Hindlimb muscle (tissue), 1 donor: ENCODE measurements around the gene CD180. TPM values are rescaled to one million over a fixed set of nuclear protein-coding genes. Genes with fewer than 3 reads are reported as not detected.
A peak's percentile ranks its signal among the peaks of the same experiment; 100 is the strongest.

Source experiments
- DNase-seq: peaks from one replicate; pipeline ENCODE4 v3.0.0-alpha.2; 2013
- polyA plus RNA-seq: library from polyadenylated mRNA; unstranded; fragments of 120-200 nt; gene quantifications from one replicate; pipeline ENCODE4 v1.2.1, GENCODE V29; 2013; ENCODE audit not compliant: insufficient read length

Gene CD180
- 0.98 TPM for polyA plus RNA-seq

- DNase-seq, result no peak
Measured at GRCh38 chr5:67196537-67197059, at the start of gene CD180. CD180 (minus strand) TSS chr5:67196799; CDS start chr5:67196641, 158 bp downstream.

DNA sequence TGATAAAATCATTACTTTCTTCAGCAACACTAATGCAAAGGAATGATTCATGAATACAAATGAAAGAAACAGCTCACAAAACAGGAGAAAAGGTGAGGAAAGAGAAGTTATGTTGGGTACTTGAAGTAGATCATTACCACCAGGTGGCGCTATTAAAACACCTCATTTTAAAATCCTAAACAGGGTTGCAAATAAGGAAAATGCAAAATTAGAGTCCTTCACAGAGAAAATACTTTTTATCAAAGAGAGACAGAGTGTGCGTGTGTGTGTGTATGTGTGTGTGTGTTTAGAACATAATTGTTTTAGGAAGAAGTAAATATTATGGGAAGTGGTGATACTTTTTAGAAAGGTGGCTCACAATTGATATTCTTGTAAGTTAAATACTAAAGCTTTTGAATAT is 49.5 kb upstream of the CD180 start:
- DNase-seq, result peak; percentile 81

DNA sequence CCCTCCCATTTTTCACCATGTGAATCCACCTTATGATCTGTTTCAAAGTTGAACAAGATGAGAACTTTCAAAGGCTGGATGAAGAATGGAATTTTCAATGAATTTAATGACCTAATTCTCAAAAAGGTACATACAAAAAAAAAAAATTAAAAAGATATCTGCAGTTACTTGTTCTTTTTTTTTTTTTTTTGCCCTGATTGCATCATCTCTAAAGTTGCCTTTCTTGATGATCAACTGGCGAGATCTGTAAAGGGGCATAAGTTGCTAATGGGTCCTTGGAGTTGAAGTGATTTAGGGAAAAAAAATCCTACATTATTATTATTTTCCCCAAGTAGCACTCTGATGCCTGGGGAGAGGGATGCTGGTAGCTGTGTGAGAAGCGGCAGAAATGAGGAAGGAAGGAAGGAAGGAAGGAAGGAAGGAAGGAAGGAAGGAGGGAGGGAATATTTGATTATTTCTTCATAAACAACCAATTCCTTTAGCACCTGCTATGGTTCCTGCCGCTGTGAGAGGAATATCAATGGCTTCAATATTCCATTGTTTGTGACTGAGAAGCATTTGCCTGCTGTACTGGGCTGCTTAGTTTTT is 48.8 kb upstream of the CD180 start:
- DNase-seq, result no peak

DNA sequence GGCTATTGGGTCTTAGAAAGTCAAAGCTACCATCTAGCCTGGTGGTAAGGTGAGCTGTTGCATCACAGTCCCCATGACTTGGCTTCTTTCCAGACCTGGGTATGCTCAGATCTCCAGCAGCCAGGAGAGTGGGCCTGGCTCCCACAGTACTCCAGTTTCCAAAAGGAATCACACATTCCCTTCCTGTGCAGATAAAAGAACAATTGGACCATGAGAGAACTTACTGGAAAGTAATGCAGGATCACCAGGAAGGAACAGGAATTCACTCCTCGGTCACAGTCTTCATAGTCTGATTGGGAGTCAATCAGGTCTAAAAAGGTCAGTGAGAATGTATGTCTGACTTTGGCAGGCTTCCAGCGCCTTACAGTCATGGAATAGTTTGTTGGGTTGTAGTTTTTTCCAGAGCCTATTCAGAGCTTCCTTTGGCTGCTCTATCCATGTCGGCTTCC is 47.8 kb upstream of the CD180 start:
- no peak for DNase-seq

GRCh38 chr5:67243944-67244343 is 47.3 kb upstream of the CD180 start:
- no peak for DNase-seq

- no peak for DNase-seq
Measured at GRCh38 chr5:67243349-67243748, 46.8 kb upstream of the CD180 start.

GRCh38 chr5:67241326-67241725 is 44.7 kb upstream of the CD180 start:
- no peak for DNase-seq

DNA sequence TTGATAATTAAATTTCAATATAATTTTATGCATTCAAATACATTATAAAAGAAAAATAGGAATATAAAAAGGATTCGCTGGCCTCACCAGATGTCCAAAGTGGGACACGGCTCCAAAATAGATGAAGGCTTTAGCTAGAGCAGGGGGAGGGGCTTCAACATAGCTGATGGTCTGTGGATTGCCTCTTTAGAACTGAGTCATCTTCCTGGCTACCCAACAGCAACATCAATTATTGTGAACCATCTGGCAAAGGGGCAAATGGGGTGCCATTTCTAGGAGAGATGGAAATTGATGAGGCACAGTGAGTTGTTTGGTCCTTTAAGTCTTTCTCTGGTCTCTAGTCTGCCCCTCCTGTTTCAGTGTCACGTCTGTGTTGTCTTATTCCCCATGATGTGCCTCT is 44.2 kb upstream of the CD180 start:
- DNase-seq, result no peak

DNA sequence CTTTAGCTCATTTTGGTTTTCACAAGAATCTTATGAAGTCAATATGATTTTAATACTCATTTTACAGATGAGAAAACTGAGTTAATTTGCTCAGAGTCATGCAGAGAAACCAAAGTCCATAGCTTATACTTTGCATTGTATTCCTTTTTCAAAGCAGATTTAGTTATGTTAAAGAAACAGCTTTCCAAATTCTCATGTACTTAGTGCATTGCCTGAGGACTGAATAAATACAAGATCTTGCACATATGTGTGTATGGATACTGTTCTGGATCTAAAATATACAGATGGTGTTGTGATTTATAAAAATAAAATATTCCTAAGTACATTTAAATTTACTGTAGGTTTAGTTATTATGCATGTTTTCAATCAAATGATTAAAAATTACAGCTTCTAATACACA is 43.5 kb upstream of the CD180 start:
- no peak for DNase-seq

DNA sequence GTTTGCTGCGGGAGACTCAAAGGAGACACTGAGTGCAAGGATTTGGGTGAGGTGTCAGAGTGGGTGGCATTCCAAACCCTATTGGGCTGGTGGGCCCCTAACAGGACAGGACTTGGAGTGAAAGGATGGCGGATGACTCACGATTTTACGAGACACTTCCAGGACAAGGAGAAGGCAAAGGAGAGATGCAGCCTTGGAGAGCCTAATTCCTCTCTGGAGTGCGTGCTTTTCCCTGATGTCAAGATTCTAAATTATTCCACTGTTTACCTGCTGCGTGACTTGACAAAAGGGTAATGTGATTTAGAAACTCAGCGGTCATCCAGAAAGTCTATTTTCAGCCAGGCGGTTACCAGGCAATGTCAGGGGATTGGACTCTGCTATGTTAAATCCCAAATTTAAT is 41.6 kb upstream of the CD180 start:
- DNase-seq, result no peak

DNA sequence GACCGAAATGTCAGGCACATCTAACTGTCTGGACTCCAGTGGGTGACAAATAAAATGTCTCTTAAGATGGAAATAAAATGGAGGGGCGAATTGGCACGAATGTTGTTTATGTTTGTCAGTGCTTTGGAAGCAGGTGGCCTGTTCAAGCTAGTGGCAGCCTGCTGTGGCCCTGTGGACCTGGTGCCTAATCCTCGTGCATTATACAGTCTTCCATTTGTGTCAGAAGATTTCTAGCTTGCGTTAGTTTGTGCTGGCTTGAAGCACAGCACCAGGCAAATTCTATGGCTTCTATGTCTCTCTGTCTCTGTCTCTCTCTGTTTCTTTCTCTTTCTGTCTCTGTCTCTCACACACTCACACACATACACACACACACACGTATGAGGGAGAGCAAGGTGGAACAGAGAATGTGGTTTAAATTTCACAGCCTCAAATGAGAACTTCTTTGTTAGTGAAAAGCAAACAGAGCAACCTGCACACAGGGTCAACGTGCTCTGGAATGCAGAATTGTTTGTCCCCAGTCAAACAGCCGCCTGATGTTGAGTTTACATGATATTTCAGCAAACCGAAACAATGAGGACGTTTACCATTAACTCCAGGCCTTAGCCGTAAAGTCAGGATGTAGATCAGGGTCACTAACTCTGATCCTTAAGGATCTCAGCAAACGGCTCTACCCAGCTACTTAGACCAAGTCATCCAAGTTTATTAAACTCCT is 39.0 kb upstream of the CD180 start:
- DNase-seq, result no peak

DNA sequence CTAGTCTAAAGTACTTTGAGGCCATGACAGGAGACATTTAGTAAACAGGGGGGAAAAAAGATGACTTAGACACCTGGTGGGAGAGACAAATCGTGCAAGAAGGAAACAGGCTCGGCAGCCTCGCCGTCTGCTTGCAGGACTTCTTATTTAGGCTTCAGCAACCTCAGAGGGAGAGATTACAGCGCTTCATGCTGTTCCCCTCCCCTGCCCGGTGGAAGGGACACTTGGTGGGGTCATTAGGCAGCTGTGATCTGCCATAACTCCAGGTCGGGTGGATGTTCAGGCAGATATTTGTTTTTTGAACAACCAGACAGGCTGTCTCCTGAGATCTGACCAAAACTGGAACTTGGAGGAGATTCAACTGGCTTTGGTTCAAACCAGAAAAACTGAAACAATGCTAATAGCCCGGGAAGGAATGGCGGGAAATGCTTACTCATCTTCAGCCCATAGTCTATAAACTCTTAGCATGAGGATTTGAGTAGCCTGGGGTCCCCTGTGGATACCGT is 38.1 kb upstream of the CD180 start:
- DNase-seq, result peak; percentile 46

- no peak for DNase-seq
Measured at GRCh38 chr5:67233075-67233474, 36.5 kb upstream of the CD180 start.

DNA sequence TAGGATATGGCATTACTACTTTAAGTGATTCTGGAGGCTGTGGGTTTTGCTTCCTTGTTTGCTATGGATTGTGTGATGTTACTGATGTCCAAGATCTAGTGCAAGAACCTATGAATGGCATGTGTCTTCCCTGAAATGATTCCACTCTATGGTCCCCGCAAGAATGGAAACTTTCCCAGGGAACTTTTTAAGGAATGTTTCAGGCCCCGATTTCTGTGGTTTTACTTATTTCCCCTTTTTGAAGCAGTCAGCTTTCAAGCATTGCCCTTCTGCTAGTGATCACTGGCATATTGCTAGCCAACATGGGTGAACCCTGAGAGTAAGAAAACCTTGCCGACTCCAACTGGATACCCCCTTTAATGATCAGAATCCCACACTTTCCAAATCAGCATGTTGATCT is 26.6 kb upstream of the CD180 start:
- no peak for DNase-seq

DNA sequence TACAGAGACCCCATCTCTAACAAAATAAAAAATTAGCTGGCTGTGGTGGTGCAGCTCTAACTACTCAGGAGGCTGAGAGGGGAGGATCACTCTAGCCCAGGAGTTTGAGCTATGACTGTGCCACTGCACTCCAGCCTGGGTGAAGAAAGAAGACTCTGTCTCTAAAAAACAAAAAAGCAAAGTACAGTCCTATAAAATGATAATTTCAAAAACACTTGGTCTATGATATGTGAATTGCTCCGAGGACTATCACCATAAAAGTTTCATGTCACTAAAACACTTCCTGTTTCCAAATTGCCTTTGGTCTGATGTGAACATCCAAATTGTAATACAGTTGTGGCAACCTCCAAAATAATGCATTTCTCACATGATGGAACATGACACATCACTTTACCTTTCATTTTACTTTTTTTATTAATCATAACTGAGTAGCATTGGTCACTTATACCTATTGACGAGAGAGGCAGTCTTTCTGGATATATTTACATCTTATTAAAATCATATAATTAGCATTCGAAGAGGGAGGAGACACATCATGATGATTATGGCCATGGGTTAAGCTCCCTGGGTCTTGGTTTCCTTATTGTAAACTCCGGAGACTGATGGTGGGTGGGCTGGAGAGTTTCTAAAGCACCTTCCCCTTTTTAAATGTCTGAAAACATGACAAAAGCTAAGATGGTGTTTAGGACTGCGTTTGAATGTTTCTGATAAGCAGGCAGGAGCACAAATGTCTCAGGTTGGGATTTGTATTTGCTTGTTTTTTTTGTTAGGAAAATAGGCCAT is 25.8 kb upstream of the CD180 start:
- DNase-seq, result no peak

DNA sequence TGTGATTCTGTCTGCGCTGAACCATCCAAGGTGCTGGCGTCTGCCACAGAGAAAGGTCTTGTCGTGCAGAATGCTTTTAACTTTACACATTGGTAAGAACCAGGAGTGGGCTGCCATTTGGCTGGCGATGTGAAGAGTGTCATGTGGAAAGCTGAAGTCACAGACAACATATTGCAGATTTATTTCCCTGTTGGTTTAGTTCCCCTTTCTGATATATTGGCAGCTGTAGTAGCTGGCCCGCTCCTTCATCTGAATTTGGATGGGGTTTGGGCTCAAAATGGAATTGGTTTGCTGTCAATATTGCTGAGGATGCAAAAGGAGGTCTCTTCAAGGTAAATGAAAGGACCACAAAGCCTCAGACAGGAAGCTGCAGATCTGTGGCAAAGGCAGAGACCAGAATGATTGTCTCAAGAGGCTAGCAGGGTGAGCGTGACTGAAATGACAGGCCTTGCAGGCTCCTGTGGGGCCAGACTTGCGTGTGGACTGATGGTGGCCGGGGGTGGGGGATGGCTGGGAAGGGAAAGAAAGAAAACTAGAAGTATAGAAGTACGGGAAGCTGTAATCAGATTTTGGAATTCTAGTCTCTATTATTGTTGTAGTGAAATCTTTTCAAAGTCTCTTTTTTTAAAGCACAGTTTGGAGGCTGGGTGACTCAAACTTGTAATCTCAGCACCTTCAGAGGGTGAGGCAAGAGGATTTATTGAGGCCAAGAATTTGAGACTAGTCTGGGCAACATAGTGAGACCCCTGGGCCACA is 25.1 kb upstream of the CD180 start:
- DNase-seq, result no peak

- no peak for DNase-seq
Measured at GRCh38 chr5:67216564-67216963, 20.0 kb upstream of the CD180 start.

- peak; percentile 54 for DNase-seq
Measured at GRCh38 chr5:67215519-67216471, 19.2 kb upstream of the CD180 start.

DNA sequence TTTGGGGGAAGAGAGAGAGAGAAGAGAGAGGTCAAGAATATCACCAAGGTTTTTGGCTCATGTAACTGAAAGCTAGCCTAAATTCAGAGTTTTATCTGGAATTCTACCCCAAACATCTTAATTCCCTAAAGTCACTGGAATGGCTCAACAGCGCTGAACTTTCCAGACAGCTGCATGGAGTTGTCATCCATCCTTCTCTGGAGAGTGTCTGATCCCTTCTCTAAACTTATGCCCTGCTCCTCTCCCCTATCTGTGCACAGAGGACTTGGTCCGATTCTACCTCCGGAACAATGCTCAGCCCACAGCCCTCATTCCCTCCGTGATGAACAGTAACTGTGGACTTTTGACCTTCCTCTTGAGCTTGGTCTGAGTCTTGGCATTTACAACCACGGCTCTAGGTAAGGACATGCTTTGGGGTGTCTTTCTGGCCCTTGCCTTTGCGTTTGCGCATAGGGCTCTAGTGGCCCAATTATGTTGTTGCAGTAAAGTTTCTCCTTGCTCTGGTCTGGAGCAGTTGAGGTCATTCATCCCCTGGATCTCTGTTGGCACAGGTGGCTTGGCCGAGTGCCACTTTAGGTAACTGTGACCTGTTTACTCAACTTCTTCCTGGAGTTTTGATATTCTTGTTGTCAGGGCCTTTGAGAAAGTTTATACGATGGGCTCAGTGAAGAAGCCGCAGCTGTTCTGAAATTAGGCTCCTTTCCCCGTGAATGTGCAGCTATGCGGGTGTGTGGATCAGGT is 18.3 kb upstream of the CD180 start:
- no peak for DNase-seq

DNA sequence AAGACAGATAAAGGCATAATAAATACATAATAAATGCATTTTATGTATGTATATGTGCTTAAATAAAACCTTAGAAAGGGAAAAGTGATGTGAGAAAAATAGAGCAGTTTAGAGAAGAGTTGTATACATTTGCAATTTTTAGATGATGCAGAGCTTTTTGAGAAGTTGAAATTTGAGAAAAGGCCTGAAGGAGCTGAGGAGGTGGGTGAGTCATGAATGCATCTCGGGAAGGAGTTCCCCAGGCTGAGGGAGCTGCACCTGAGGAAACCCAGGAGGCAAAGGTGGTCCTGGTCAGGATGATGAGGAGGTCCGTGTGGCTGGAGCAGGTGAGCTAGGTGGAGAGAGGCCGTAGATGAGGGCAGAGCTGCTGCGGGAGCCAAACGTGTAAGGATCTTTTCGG is 17.4 kb upstream of the CD180 start:
- DNase-seq, result no peak

GRCh38 chr5:67211926-67212325 is 15.3 kb upstream of the CD180 start:
- no peak for DNase-seq
